H9 (cell line): Measurements from ENCODE around the gene STK24. TPM values are rescaled to one million over a fixed set of nuclear protein-coding genes. Genes with fewer than 3 reads are reported as not detected.

Experiments used
- DNase-seq: peaks from one replicate; pipeline ENCODE4 v3.0.0-alpha.2; 2017
- H2AFZ ChIP-seq: one replicate; pipeline ENCODE4 v1.6.1; 2013; ENCODE audit warnings: mild to moderate bottlenecking, low read length, control low read depth, moderate library complexity
- H2AK5ac ChIP-seq: 2 replicates; pipeline ENCODE4 v1.6.1; 2013; ENCODE audit warnings: low read length, control low read depth, mixed read lengths; ENCODE audit not compliant: insufficient read length
- H2BK120ac ChIP-seq: one replicate; pipeline ENCODE4 v1.6.1; 2013; ENCODE audit warnings: low read depth, mild to moderate bottlenecking, low read length, control low read depth, inconsistent platforms; ENCODE audit not compliant: poor library complexity, severe bottlenecking
- H2BK12ac ChIP-seq: 2 replicates; pipeline ENCODE4 v1.6.1; 2013; ENCODE audit warnings: low read length, control low read depth, mixed read lengths, low read depth; ENCODE audit not compliant: insufficient read length
- H2BK15ac ChIP-seq: 2 replicates; pipeline ENCODE4 v1.6.1; 2013; ENCODE audit warnings: low read depth, low read length, control low read depth
- H2BK20ac ChIP-seq: one replicate; pipeline ENCODE4 v1.6.1; 2013; ENCODE audit warnings: low read depth, mild to moderate bottlenecking, low read length, control low read depth, inconsistent platforms; ENCODE audit not compliant: poor library complexity, severe bottlenecking
- H2BK5ac ChIP-seq: 2 replicates; pipeline ENCODE4 v1.6.1; 2013; ENCODE audit warnings: low read length, control low read depth, mixed read lengths; ENCODE audit not compliant: insufficient read length
- H3K14ac ChIP-seq: 2 replicates; pipeline ENCODE4 v1.6.1; 2013; ENCODE audit warnings: low read length, control low read depth; ENCODE audit not compliant: insufficient read depth
- H3K18ac ChIP-seq: 2 replicates; pipeline ENCODE4 v1.6.1; 2013; ENCODE audit warnings: low read depth, mild to moderate bottlenecking, mixed read lengths, low read length, control low read depth; ENCODE audit not compliant: insufficient read length
- H3K23ac ChIP-seq: 2 replicates; pipeline ENCODE4 v1.6.1; 2013; ENCODE audit warnings: low read length, control low read depth, mixed read lengths, low read depth; ENCODE audit not compliant: insufficient read length
- H3K23me2 ChIP-seq: 2 replicates; pipeline ENCODE4 v1.6.1; 2013; ENCODE audit warnings: low read depth, mild to moderate bottlenecking, mixed read lengths, low read length, control low read depth; ENCODE audit not compliant: insufficient read length, poor library complexity, severe bottlenecking
- H3K27ac ChIP-seq: 2 replicates; pipeline ENCODE4 v1.5.1; 2013; ENCODE audit warnings: low read length, control low read depth, mixed read lengths, low read depth; ENCODE audit not compliant: insufficient read length
- H3K27me3 ChIP-seq: 2 replicates; pipeline ENCODE4 v1.6.1; 2013; ENCODE audit warnings: low read length, control low read depth, inconsistent platforms; ENCODE audit not compliant: insufficient read depth
- H3K4ac ChIP-seq: 2 replicates; pipeline ENCODE4 v1.6.1; 2013; ENCODE audit warnings: low read depth, mild to moderate bottlenecking, control low read depth, inconsistent platforms, low read length, moderate library complexity
- H3K4me1 ChIP-seq: 2 replicates; pipeline ENCODE4 v1.6.1; 2013; ENCODE audit warnings: low read length, control low read depth, inconsistent platforms; ENCODE audit not compliant: insufficient read depth
- H3K4me2 ChIP-seq: 2 replicates; pipeline ENCODE4 v1.6.1; 2013; ENCODE audit warnings: low read length, control low read depth, mixed read lengths; ENCODE audit not compliant: insufficient read length, insufficient read depth
- H3K56ac ChIP-seq: 2 replicates; pipeline ENCODE4 v1.6.1; 2013; ENCODE audit warnings: low read depth, mild to moderate bottlenecking, mixed read lengths, low read length, control low read depth; ENCODE audit not compliant: insufficient read length
- H3K79me1 ChIP-seq: 2 replicates; pipeline ENCODE4 v1.6.1; 2013; ENCODE audit warnings: low read depth, mild to moderate bottlenecking, moderate library complexity, low read length, control low read depth, inconsistent platforms; ENCODE audit not compliant: insufficient read depth, poor library complexity, severe bottlenecking
- H3K79me2 ChIP-seq: 2 replicates; pipeline ENCODE4 v1.6.1; 2013; ENCODE audit warnings: low read length, control low read depth, inconsistent platforms; ENCODE audit not compliant: insufficient read depth
- H3K9ac ChIP-seq: 2 replicates; pipeline ENCODE4 v1.6.1; 2013; ENCODE audit warnings: low read length, control low read depth, mixed read lengths; ENCODE audit not compliant: insufficient read length; ENCODE audit errors: extremely low read depth
- H3K9me3 ChIP-seq: one replicate; pipeline ENCODE4 v1.6.1; 2013; ENCODE audit warnings: low read depth, low read length, inconsistent platforms; ENCODE audit not compliant: control insufficient read depth
- H3T11ph ChIP-seq: one replicate; pipeline ENCODE4 v1.6.1; 2013; ENCODE audit warnings: mild to moderate bottlenecking, low read length, control low read depth, inconsistent platforms
- H4K20me1 ChIP-seq: one replicate; pipeline ENCODE4 v1.6.1; 2013; ENCODE audit not compliant: control insufficient read depth, insufficient read length, insufficient read depth
- H4K5ac ChIP-seq: 2 replicates; pipeline ENCODE4 v1.6.1; 2013; ENCODE audit warnings: low read depth, mild to moderate bottlenecking, mixed read lengths, low read length, control low read depth; ENCODE audit not compliant: insufficient read length
- H4K8ac ChIP-seq: replicated peaks from 2 replicates; pipeline ENCODE4 v1.6.1; 2013; ENCODE audit warnings: low read length, control low read depth, mixed read lengths, low read depth; ENCODE audit not compliant: insufficient read length
- H4K91ac ChIP-seq: 2 replicates; pipeline ENCODE4 v1.6.1; 2013; ENCODE audit warnings: low read depth, mild to moderate bottlenecking, moderate library complexity, mixed read lengths, low read length, control low read depth; ENCODE audit not compliant: insufficient read length
- H3K27ac Mint-ChIP-seq, 3 experiments: 2 replicates in 2 of 3; 3 replicates in 1 of 3; pipeline ENCODE4 v1.8.0; 2020 to 2021; ENCODE audit warnings: mixed read lengths in 3 of 3, mild to moderate bottlenecking in 1 of 3, moderate library complexity in 1 of 3
- H3K27me3 Mint-ChIP-seq: 2 replicates; pipeline ENCODE4 v1.8.0; 2021; ENCODE audit warnings: low read depth, mild to moderate bottlenecking, moderate library complexity, mixed read lengths
- H3K36me3 Mint-ChIP-seq, 3 experiments: 2 replicates in 2 of 3; 3 replicates in 1 of 3; pipeline ENCODE4 v1.8.0; 2020 to 2021; ENCODE audit warnings: low read depth in 3 of 3, mixed read lengths in 3 of 3; ENCODE audit not compliant: insufficient read depth in 1 of 3
- H3K4me1 Mint-ChIP-seq, 2 experiments: 2 replicates each; pipeline ENCODE4 v1.8.0; 2020; ENCODE audit warnings: mixed read lengths in 2 of 2
- H3K4me3 Mint-ChIP-seq, 2 experiments: 2 replicates in 1 of 2; 3 replicates in 1 of 2; pipeline ENCODE4 v1.8.0; 2020 to 2021; ENCODE audit warnings: mild to moderate bottlenecking in 2 of 2, mixed read lengths in 2 of 2, moderate library complexity in 1 of 2
- H3K9me3 Mint-ChIP-seq, 2 experiments: 2 replicates in 1 of 2; 3 replicates in 1 of 2; pipeline ENCODE4 v1.8.0; 2020; ENCODE audit warnings: mild to moderate bottlenecking in 2 of 2, mixed read lengths in 2 of 2, moderate library complexity in 1 of 2
- CTCF ChIP-seq: fragments of 200-600 bp; sonication (generic); conservative IDR thresholded peaks from 3 replicates; pipeline ENCODE4 v1.8.0; 2021; ENCODE audit warnings: antibody characterized with exemption, mild to moderate bottlenecking
- WGBS: extraction: QIAGEN DNeasy Blood & Tissue Kit; methylation state at CpG from one replicate; pipeline ENCODE4 v1.1.7; 2013; ENCODE audit warnings: missing lambda C conversion rate, low lambda C conversion rate, mixed read lengths; ENCODE audit not compliant: insufficient read length; ENCODE audit errors: extremely low coverage; 5-methylcytosine and 5-hydroxymethylcytosine counted together
- total RNA-seq: library from RNA; stranded (reverse); gene quantifications from 2 replicates; pipeline ENCODE4 v1.2.1, GENCODE V29; 2021

Gene STK24
- total RNA-seq, 1 experiment from 2014 or later, result 134 TPM

DNA sequence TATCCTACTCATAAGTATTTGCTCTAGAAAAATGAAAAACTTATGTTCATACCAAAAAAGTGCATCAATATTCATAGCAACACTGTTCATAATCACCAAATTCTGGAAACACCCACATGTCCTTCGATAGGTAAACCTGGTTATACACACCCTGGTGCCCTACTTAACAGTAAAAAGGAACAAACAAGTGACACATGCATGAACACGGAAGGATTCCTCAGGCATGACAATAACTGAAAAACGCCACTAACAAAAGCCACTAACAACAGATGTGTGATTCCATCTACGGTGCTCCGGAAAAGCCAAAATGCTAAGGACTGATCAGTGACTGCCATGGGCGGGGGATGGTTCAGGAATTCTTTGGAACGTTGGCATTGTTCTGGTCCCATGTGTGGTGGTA lies 65.5 kb downstream of the STK24 start:
- Histone ChIP-seq H4K91ac (no peak overlapping the region), H3K9ac (no peak overlapping the region), H3K23ac (no peak overlapping the region), H4K20me1 (no peaks in the 10 kb centered on the region), H2BK20ac (no peak overlapping the region), H3K79me2 (peaks cover 24% of the 10 kb centered on the region; the same call in 1 of the 2 replicates), H4K5ac (no peak overlapping the region), H2AK5ac (no peak overlapping the region), H3K23me2 (no peaks in the 10 kb centered on the region), H3K56ac (no peak overlapping the region), H3K14ac (no peak overlapping the region), H2BK12ac (no peak overlapping the region), H2BK15ac (no peak overlapping the region), H3K27me3 (no peaks in the 10 kb centered on the region), H3K4ac (no peak overlapping the region), H3K18ac (no peak overlapping the region), H3K79me1 (peaks cover 20% of the 10 kb centered on the region), H3K9me3 (no peaks in the 10 kb centered on the region), H3K27ac (no peak overlapping the region), H2BK120ac (no peak overlapping the region), H3T11ph (no peak overlapping the region), H4K8ac (no peak overlapping the region), H3K4me1 (peaks cover 10% of the 10 kb centered on the region; the same call in 1 of the 2 replicates), H3K4me2 (no peak overlapping the region), H2BK5ac (no peak overlapping the region), H2AFZ (no peak overlapping the region)
- H3K4me1 Mint-ChIP-seq, result peaks cover 41 to 53% of the 10 kb centered on the region in 2 experiments
- peaks cover 1 to 13% (median 5%) of the 10 kb centered on the region in 3 experiments; a peak in 5 of 7 replicates for H3K36me3 Mint-ChIP-seq
- TF ChIP-seq CTCF, result no peak
- H3K27ac Mint-ChIP-seq, result no peak overlapping the region
- no peak overlapping the region for H3K4me3 Mint-ChIP-seq
- WGBS, result no CpG with 5 or more reads among the region's 7 CpGs
- H3K9me3 Mint-ChIP-seq, result no peaks in the 10 kb centered on the region
- DNase-seq, result no peak
- H3K27me3 Mint-ChIP-seq, result no peaks in the 10 kb centered on the region
